ENCODE data around the gene G2E3.

GRCh38 chr14:30658645-30659044 is 99.7 kb downstream of the G2E3 start:
- TF ChIP-seq, protein P1, sequence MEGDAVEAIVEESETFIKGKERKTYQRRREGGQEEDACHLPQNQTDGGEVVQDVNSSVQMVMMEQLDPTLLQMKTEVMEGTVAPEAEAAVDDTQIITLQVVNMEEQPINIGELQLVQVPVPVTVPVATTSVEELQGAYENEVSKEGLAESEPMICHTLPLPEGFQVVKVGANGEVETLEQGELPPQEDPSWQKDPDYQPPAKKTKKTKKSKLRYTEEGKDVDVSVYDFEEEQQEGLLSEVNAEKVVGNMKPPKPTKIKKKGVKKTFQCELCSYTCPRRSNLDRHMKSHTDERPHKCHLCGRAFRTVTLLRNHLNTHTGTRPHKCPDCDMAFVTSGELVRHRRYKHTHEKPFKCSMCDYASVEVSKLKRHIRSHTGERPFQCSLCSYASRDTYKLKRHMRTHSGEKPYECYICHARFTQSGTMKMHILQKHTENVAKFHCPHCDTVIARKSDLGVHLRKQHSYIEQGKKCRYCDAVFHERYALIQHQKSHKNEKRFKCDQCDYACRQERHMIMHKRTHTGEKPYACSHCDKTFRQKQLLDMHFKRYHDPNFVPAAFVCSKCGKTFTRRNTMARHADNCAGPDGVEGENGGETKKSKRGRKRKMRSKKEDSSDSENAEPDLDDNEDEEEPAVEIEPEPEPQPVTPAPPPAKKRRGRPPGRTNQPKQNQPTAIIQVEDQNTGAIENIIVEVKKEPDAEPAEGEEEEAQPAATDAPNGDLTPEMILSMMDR (IDR thresholded peaks at IDR 0.05) = no peak
- TF ChIP-seq POLR2A (IDR thresholded peaks at IDR 0.05) = no peak

Measured in body of pancreas (tissue), 4 donors.